GM12874 (cell line): Measurements from ENCODE around the gene CLCN5.

ENCODE experiments used
- TF ChIP-seq, protein P1 (sequence below): IDR thresholded peaks from 2 replicates; pipeline ENCODE4 v1.5.1; 2011; ENCODE audit warnings: low read depth, mild to moderate bottlenecking, control low read depth, low read length, moderate library complexity; ENCODE audit not compliant: insufficient read depth

Gene CLCN5

DNA sequence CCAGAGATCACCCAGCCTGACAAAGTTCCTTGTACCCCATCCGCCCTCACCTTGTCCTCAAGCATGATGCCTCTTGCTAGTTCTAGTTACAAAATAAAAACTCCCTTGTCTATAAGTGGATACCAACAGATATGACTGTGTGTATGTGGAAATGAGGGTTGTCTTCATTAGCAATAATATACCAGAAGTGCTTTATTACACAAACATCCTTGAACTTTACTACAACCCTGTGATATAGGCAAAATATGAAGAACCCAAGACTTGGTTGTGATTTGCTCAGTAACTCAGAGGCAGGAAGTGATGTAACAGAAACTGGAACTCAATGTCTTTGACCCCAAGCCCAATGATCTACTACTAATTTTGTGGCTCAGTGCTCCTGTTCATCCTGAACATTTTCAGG is 180.8 kb downstream of the CLCN5 start:
- TF ChIP-seq, protein P1, sequence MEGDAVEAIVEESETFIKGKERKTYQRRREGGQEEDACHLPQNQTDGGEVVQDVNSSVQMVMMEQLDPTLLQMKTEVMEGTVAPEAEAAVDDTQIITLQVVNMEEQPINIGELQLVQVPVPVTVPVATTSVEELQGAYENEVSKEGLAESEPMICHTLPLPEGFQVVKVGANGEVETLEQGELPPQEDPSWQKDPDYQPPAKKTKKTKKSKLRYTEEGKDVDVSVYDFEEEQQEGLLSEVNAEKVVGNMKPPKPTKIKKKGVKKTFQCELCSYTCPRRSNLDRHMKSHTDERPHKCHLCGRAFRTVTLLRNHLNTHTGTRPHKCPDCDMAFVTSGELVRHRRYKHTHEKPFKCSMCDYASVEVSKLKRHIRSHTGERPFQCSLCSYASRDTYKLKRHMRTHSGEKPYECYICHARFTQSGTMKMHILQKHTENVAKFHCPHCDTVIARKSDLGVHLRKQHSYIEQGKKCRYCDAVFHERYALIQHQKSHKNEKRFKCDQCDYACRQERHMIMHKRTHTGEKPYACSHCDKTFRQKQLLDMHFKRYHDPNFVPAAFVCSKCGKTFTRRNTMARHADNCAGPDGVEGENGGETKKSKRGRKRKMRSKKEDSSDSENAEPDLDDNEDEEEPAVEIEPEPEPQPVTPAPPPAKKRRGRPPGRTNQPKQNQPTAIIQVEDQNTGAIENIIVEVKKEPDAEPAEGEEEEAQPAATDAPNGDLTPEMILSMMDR: no peak

DNA sequence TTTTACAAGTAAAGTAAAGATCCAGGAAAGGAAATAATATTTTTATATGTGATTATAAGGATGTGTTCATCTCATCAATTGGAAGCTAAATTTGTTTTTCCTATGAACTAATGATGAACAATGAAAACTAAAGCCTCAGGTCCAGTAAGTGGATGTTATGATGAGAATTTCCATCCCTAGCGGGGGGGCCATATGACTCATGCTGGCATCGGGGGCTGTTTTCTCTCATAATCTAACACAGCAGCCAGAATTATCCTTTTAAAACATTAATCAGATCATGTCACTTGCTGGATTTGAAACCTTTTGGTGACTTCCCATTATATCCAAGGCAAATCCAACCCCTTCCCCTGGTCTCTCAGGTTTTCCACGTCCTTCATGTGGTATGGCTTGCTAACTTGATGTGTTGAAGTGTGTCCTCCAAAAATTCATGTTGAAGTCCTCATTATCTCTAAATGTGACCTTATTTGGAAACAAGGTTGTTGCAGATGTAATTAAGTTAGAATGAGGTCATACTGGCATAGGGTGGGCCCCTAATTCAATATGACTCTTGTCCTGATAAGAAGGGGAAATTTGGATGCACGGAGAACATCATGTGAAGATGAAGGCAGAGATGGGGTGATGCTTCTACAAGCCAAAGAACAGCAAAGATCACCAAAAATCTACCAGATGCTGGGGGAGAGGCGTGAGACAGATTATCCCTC is 181.6 kb downstream of the CLCN5 start:
- TF ChIP-seq, protein P1: no peak

GRCh38 chrX:50106051-50106675 is 183.8 kb downstream of the CLCN5 start:
- TF ChIP-seq, protein P1: no peak

DNA sequence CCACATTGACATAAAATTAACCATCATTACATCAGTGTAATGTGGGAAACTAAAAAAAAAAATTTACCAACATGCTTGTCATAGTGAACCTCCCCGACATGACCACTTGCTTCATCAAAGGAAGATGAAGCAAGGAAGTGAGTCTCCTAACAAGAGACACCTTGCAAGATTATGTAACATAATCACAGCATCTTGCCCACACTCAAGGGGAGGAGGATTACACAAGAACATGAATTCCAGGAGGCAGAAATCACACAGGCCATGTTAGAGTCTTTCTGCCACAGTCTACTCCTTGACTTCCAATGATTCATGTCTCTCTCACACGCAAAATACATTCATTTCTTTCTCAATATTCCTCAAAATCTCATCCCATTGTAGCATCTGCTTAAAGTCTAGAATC is 185.1 kb downstream of the CLCN5 start:
- TF ChIP-seq, protein P1: no peak

DNA sequence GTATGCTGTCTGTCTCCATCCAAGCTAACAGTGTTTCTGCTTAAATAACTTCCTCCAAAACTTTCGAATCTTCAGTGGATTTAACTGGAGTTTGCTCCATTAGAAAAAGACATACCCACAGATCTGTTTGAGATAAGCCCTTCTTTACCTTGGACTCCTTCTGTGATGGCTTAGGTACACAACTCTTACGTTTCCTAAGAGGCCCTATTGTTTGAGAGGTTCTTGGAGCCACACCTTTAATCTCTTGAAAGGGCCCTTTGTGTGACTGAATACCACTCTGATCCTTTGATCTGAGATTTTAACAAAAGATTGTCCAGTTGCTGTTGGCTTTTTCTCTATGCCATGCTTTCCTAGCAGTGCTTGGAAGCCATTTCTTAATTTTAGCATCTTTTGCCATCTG is 185.9 kb downstream of the CLCN5 start:
- TF ChIP-seq, protein P1: no peak

- TF ChIP-seq, protein P1: no peak
These were observed 189.3 kb downstream of the CLCN5 start for GRCh38 chrX:50111742-50112141.

DNA sequence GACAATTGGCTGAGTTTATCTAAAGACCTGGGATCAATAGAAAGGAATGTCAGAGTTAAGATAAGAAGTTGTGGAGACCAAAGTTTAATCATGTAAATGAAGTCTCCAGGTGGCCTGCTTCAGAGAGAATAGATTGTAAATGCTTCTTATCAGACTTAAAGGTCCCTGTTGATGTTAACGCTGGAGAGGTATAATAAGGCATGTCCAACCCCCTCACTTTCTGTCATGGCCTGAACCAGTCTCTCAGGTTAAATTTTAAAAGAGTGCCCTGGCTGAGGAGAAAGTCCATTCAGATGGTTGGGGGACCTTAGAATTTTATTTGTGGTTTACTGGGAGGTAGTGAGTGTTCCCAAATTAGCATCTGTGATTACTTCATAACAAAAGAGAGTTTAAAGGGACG is 191.7 kb downstream of the CLCN5 start:
- TF ChIP-seq, protein P1: no peak
